Activated T-cell treated with anti-CD3 and anti-CD28 coated beads, Interleukin-2, amount 50 U/mL, for 4 hours (primary cell): ENCODE data around the gene TNFSF4. TPM values are rescaled to one million over a fixed set of nuclear protein-coding genes. Genes with fewer than 3 reads are reported as not detected.
A peak's percentile ranks its signal among the peaks of the same experiment; 100 is the strongest.

Experiments
- ATAC-seq, 2 donors: fragments of 200-7000 bp; cut with Tn5 transposase; one replicate each; pipeline ENCODE4 v1.10.0; 2021
- DNase-seq: peaks from one replicate; pipeline ENCODE4 v3.0.0-alpha.2; 2020
- H3K27me3 Mint-ChIP-seq: one replicate; pipeline ENCODE4 v1.8.0; 2021; ENCODE audit warnings: low read depth, mixed read lengths
- H3K36me3 Mint-ChIP-seq: one replicate; pipeline ENCODE4 v1.8.0; 2022; ENCODE audit warnings: mixed read lengths; ENCODE audit not compliant: insufficient read depth
- H3K4me1 Mint-ChIP-seq: one replicate; pipeline ENCODE4 v1.8.0; 2021; ENCODE audit warnings: low read depth, mixed read lengths
- H3K4me3 Mint-ChIP-seq: one replicate; pipeline ENCODE4 v1.8.0; 2021; ENCODE audit warnings: mild to moderate bottlenecking, moderate library complexity, mixed read lengths
- H3K9me3 Mint-ChIP-seq: one replicate; pipeline ENCODE4 v1.8.0; 2021; ENCODE audit warnings: mixed read lengths
- total RNA-seq, 3 donors: library from RNA; stranded (reverse); gene quantifications; one replicate each; pipeline ENCODE4 v1.2.1, GENCODE V29; 2021

TNFSF4 gene
- total RNA-seq, 3 donors from 2014 or later: 0.33 to 0.63 (median 0.63) TPM

GRCh38 chr1:173224280-173224892 lies 17.3 kb upstream of the TNFSF4 start:
- Mint-ChIP-seq H3K4me3 (no peak overlapping the region), H3K27me3 (peaks cover 1% of the 10 kb centered on the region), H3K9me3 (peaks cover 9% of the 10 kb centered on the region), H3K36me3 (peaks cover 4% of the 10 kb centered on the region), H3K4me1 (peaks cover 8% of the 10 kb centered on the region)
- ATAC-seq (no peak), DNase-seq (no peak)

- Mint-ChIP-seq H3K9me3 (no peaks in the 10 kb centered on the region), H3K27me3 (peaks cover 2% of the 10 kb centered on the region), H3K4me3 (no peak overlapping the region), H3K36me3 (no peaks in the 10 kb centered on the region), H3K4me1 (peaks cover 8% of the 10 kb centered on the region)
- ATAC-seq (no peak), DNase-seq (no peak)
Observed at GRCh38 chr1:173223031-173223380, 15.9 kb upstream of the TNFSF4 start.

GRCh38 chr1:173222149-173223030 lies 15.3 kb upstream of the TNFSF4 start:
- Mint-ChIP-seq H3K9me3 (no peaks in the 10 kb centered on the region), H3K36me3 (no peaks in the 10 kb centered on the region), H3K4me1 (peaks cover 8% of the 10 kb centered on the region), H3K27me3 (peaks cover 2% of the 10 kb centered on the region), H3K4me3 (no peak overlapping the region)
- DNase-seq (no peak), ATAC-seq (peak; percentile 51 to 56)

- H3K36me3 Mint-ChIP-seq: no peaks in the 10 kb centered on the region
- H3K4me3 Mint-ChIP-seq: no peak overlapping the region
- DNase-seq (no peak), ATAC-seq (no peak)
- H3K27me3 Mint-ChIP-seq: peaks cover 2% of the 10 kb centered on the region
- H3K4me1 Mint-ChIP-seq: peaks cover 5% of the 10 kb centered on the region
- H3K9me3 Mint-ChIP-seq: no peaks in the 10 kb centered on the region
Observed at GRCh38 chr1:173220157-173220556, 13.0 kb upstream of the TNFSF4 start.

- no peak overlapping the region for H3K4me3 Mint-ChIP-seq
- DNase-seq: no peak
- no peaks in the 10 kb centered on the region for H3K27me3 Mint-ChIP-seq
- no peaks in the 10 kb centered on the region for H3K36me3 Mint-ChIP-seq
- H3K4me1 Mint-ChIP-seq: peaks cover 13% of the 10 kb centered on the region
- no peak for ATAC-seq
- no peaks in the 10 kb centered on the region for H3K9me3 Mint-ChIP-seq
Observed at GRCh38 chr1:173213665-173214064, 6.5 kb upstream of the TNFSF4 start.

- ATAC-seq: no peak
- no peak for DNase-seq
Observed at GRCh38 chr1:173212952-173213491, 5.9 kb upstream of the TNFSF4 start.

GRCh38 chr1:173210716-173211231 lies 3.6 kb upstream of the TNFSF4 start:
- DNase-seq (no peak), ATAC-seq (no peak)
- Mint-ChIP-seq H3K4me3 (no peak overlapping the region), H3K36me3 (no peaks in the 10 kb centered on the region), H3K4me1 (peaks cover 33% of the 10 kb centered on the region), H3K27me3 (no peaks in the 10 kb centered on the region), H3K9me3 (no peaks in the 10 kb centered on the region)

More at GRCh38 chr1:173212952-173213491, 5.9 kb upstream of the TNFSF4 start:
- no peaks in the 10 kb centered on the region for H3K36me3 Mint-ChIP-seq
- no peaks in the 10 kb centered on the region for H3K9me3 Mint-ChIP-seq
- no peak overlapping the region for H3K4me3 Mint-ChIP-seq
- H3K4me1 Mint-ChIP-seq: peaks cover 14% of the 10 kb centered on the region
- H3K27me3 Mint-ChIP-seq: no peaks in the 10 kb centered on the region

- Mint-ChIP-seq H3K27me3 (no peaks in the 10 kb centered on the region), H3K36me3 (no peaks in the 10 kb centered on the region), H3K4me1 (peaks cover 38% of the 10 kb centered on the region), H3K4me3 (no peak overlapping the region), H3K9me3 (no peaks in the 10 kb centered on the region)
- DNase-seq (no peak), ATAC-seq (no peak)
Observed at GRCh38 chr1:173210283-173210682, 3.2 kb upstream of the TNFSF4 start.

GRCh38 chr1:173208868-173209267 lies 1.7 kb upstream of the TNFSF4 start:
- Mint-ChIP-seq H3K9me3 (no peaks in the 10 kb centered on the region), H3K36me3 (no peaks in the 10 kb centered on the region), H3K4me1 (peaks cover 45% of the 10 kb centered on the region), H3K4me3 (no peak overlapping the region), H3K27me3 (no peaks in the 10 kb centered on the region)
- ATAC-seq (peak in 1 of 2 donors; percentile 22), DNase-seq (no peak)

GRCh38 chr1:173208146-173208545 lies 1.0 kb upstream of the TNFSF4 start:
- H3K4me1 Mint-ChIP-seq: peaks cover 48% of the 10 kb centered on the region
- H3K4me3 Mint-ChIP-seq: no peak overlapping the region
- no peaks in the 10 kb centered on the region for H3K27me3 Mint-ChIP-seq
- H3K36me3 Mint-ChIP-seq: no peaks in the 10 kb centered on the region
- no peak for DNase-seq
- H3K9me3 Mint-ChIP-seq: no peaks in the 10 kb centered on the region
- ATAC-seq: no peak

- ATAC-seq (peak; percentile 73 to 74), DNase-seq (no peak)
- H3K27me3 Mint-ChIP-seq: no peaks in the 10 kb centered on the region
- H3K36me3 Mint-ChIP-seq: no peaks in the 10 kb centered on the region
- peaks cover 54% of the 10 kb centered on the region for H3K4me1 Mint-ChIP-seq
- H3K4me3 Mint-ChIP-seq: peak overlapping the region; percentile 62
- no peaks in the 10 kb centered on the region for H3K9me3 Mint-ChIP-seq
Observed at GRCh38 chr1:173205146-173206051, 1.7 kb downstream of the TNFSF4 start.

GRCh38 chr1:173204693-173205092 lies 2.4 kb downstream of the TNFSF4 start:
- DNase-seq (no peak), ATAC-seq (no peak)
- Mint-ChIP-seq H3K36me3 (no peaks in the 10 kb centered on the region), H3K27me3 (no peaks in the 10 kb centered on the region), H3K9me3 (no peaks in the 10 kb centered on the region), H3K4me3 (no peak overlapping the region), H3K4me1 (peaks cover 50% of the 10 kb centered on the region)

GRCh38 chr1:173202424-173203145 lies 4.5 kb downstream of the TNFSF4 start:
- H3K36me3 Mint-ChIP-seq: no peaks in the 10 kb centered on the region
- DNase-seq: no peak
- no peaks in the 10 kb centered on the region for H3K27me3 Mint-ChIP-seq
- peaks cover 45% of the 10 kb centered on the region for H3K4me1 Mint-ChIP-seq
- ATAC-seq: no peak
- H3K9me3 Mint-ChIP-seq: no peaks in the 10 kb centered on the region
- H3K4me3 Mint-ChIP-seq: no peak overlapping the region
